Stimulated activated CD4-positive, alpha-beta T cell treated with anti-CD3 and anti-CD28 coated beads, Interleukin-4, amount 100 ng/mL, for 48 hours (primary cell): Measurements from ENCODE around the gene PLEKHG2.

Experiments used
- DNase-seq, 2 donors: peaks; one replicate each; pipeline ENCODE4 v3.0.0-alpha.2; 2020; ENCODE audit warnings: low read depth in 2 of 2

Gene PLEKHG2

GRCh38 chr19:39419003-39419402 lies 6.5 kb downstream of the PLEKHG2 start:
- no peak for DNase-seq

GRCh38 chr19:39420769-39421168 lies 8.3 kb downstream of the PLEKHG2 start:
- no peak for DNase-seq

- DNase-seq = no peak
Observed at GRCh38 chr19:39422020-39422419, 9.6 kb downstream of the PLEKHG2 start.

DNA sequence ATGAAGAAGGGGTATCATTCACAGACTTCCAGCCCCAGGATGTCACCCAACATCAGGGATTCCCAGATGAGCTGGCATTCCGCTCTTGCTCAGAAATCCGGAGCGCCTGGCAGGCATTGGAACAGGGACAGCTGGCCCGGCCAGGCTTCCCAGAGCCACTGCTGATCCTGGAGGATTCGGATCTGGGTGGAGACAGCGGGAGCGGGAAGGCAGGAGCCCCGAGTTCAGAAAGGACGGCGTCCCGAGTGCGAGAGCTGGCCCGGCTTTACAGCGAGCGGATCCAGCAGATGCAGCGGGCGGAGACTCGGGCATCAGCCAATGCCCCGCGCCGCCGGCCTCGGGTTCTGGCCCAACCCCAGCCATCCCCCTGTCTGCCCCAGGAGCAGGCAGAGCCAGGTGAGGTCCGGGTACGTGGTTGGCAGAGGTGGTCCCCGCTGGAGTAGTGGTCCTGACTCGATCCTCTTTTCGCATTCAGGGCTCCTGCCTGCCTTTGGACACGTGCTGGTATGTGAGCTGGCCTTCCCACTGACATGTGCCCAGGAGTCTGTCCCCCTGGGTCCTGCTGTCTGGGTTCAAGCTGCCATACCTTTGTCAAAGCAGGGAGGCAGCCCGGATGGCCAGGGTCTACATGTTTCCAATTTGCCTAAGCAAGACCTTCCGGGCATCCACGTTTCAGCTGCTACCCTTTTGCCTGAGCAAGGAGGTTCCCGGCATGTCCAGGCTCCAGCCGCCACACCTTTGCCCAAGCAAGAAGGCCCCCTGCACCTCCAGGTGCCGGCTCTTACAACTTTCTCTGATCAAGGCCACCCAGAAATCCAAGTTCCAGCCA lies 11.0 kb downstream of the PLEKHG2 start:
- no peak for DNase-seq

DNA sequence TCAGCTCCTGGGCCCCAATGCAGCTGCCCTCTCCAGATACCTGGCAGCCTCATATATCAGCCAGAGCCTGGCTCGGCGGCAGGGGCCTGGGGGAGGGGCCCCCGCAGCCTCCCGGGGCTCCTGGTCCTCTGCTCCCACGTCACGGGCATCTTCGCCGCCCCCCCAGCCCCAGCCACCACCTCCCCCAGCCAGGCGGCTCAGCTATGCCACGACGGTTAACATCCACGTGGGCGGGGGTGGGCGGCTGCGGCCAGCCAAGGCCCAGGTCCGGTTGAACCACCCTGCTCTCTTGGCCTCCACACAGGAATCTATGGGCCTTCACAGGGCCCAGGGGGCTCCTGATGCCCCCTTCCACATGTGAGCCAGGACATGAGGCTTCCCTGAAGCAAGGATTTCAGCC lies 12.5 kb downstream of the PLEKHG2 start:
- DNase-seq = no peak

DNA sequence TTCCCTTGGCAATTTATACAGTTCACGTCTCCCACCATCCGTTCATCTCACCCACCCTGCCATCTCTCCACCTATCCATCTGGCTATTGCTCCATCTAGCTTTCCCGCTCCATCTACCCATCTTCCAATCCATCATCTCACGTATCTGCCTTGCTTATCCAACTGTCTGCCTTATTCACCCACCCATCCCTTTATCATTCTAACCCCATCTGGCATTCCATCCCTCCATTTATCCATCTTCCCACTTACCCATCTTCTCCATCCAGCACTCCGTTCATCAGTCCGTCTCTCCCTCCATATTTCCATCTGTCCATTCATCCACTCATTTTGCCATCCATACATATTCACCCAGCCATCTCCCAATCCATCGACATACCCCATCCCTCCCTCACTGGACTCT lies 13.3 kb downstream of the PLEKHG2 start:
- DNase-seq = no peak

DNA sequence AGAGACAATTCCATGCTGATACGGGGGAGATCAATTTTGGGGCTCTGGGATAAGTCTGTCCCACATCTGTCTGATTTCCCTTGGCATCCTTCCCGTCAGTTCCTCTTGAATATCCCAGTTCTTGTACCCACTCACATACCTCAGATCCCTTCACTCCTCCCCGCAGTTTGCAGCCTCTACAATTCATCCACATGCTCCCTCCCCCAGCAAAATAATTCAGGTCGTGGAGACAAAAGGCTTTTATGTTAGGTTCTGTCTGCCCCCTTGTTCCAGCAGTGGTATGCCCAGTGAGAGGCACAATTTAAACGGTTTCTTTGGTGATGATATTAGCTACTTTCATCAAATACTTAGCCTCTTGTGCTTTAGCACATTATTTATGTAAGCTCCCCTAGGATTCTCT lies 13.7 kb downstream of the PLEKHG2 start:
- DNase-seq = no peak

DNA sequence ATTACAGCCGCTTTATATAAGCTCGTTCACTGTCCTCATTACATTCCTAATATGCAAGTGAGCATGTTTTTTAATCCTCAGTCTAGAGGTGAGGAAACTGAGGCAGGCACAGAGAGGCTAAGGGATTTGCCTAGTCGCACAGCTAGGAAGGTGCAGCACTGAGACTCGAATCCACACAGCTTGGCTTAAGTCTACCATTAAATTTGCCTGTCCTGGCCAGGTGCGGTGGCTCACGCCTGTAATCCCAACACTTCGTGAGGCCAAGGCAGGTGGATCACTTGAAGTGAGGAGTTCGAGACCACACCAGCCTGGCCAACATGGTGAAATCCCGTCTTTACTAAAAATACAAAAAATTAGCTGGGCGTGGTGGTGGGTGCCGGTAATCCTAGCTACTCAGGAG lies 15.2 kb downstream of the PLEKHG2 start:
- DNase-seq = no peak

- DNase-seq = no peak
Observed at GRCh38 chr19:39428283-39429112, 16.0 kb downstream of the PLEKHG2 start.

DNA sequence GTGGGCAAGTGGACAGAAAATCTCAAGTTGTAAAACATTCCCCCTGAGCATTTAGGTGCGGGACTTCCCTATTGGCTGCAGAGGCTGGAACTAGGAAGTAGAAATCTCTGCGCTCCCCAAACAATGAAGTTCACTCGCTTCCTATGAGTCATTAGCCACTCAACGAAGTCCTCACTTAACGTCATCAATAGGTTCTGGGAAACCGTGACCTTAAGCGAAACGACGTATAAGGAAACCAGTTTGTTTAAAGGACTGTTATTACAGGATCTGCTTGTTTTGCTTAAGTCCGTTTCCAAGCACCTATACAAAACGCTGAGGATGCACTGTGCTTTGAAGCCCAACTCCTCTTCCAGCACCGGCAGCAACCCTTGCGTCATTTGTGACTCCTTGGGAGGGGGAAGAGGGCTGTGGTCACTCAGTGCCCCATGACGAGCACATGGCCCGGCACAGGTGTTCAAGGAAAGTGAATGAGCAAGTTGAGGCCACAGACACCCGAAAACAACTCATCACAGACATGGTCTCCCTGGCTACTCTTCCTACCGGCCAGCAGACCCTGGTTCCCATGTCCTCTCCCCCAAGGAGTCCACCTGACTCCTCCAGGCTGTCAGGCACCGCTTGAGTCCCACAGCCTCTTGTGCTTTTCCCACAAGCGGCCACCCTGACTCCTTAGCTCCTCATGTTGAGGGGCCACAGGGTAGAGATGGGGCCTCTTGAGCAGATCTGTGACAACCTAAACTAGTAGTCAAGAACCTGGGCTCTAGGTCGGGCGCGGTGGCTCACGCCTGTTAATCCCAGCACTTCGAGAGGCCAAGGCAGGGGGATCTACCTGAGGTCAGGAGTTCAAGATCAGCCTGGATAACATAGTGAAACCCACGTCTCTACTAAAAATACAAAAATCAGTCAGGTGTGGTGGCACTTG lies 18.5 kb downstream of the PLEKHG2 start:
- DNase-seq = peak; percentile 42 to 73

DNA sequence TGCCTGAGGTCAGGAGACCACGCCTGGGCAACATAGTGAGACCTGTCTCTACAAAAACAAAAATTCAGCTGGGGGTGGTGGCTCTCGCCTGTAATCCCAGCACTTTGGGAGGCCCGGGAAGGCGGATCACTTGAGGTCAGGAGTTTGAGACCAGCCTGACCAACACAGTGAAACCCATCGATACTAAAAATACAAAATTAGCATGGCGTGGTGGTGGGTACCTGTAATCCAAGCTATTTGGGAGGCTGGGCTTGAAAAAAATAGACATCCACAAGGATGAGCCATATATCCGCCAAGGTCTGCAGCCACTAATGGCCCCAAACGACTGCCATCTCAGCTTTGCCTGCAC lies 20.2 kb downstream of the PLEKHG2 start:
- DNase-seq = no peak

- DNase-seq = no peak
Observed at GRCh38 chr19:39433480-39434079, 21.1 kb downstream of the PLEKHG2 start.

GRCh38 chr19:39434123-39435076 lies 21.9 kb downstream of the PLEKHG2 start:
- no peak for DNase-seq

DNA sequence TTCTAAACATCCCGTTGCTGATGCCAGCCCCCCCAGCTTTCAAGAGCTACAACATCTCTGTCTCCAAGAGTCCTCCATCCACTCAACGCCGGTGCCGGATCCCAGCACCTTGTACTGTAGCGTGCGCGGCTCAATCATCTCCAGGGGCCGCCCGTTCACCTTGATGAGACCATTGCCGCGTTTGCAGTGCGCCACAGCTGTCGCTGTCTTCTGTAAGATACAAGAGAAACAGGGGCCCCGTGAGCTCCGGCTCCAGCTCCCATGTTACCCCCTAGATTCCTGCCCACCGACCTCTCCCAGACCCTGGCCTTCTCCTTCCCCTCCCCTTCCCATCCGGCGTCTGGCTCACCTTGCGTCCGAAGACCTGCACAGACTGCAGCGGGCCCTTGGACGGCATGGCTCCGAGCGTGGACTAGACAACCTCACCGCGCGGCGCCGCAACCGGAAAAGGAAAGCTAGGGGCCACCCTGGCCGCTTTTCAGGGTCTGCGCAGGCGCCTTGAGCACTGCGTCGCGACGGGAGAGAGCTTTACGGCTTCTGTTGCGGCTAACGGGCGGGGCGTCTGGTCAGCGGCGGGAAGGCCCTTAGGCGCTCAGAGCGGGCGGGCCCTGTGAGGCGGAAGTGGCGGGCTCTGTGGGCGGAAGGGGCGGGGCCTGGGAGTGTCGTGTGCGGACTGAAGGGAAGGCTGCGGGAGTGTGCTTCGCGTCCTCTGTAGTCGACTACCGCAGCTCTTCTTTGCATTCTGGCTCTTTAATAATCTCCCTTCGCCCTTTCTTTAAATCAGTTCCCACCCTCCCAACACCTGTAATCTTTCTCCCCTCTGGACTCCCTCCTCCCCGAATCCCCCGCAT lies 23.3 kb downstream of the PLEKHG2 start, which contains the start of gene RPS16:
Gene RPS16, minus strand, starts transcription at position 451 of the 851 bp plus-strand sequence. Its CDS starts 54 bp downstream, at position 397.
- peak; percentile 99 to 100 for DNase-seq

- no peak for DNase-seq
Observed at GRCh38 chr19:39436350-39436716, 23.9 kb downstream of the PLEKHG2 start.

- DNase-seq = no peak
Observed at GRCh38 chr19:39438270-39438934, 25.9 kb downstream of the PLEKHG2 start.

GRCh38 chr19:39444598-39445195 lies 32.2 kb downstream of the PLEKHG2 start:
- no peak for DNase-seq
